ENCODE measurements around the gene PCDHB5.
"Not testable (repeated sequence)": the region's sequence is repeated elsewhere in the genome, so short reads cannot be mapped to it uniquely, and the experiment has no call there.

DNA sequence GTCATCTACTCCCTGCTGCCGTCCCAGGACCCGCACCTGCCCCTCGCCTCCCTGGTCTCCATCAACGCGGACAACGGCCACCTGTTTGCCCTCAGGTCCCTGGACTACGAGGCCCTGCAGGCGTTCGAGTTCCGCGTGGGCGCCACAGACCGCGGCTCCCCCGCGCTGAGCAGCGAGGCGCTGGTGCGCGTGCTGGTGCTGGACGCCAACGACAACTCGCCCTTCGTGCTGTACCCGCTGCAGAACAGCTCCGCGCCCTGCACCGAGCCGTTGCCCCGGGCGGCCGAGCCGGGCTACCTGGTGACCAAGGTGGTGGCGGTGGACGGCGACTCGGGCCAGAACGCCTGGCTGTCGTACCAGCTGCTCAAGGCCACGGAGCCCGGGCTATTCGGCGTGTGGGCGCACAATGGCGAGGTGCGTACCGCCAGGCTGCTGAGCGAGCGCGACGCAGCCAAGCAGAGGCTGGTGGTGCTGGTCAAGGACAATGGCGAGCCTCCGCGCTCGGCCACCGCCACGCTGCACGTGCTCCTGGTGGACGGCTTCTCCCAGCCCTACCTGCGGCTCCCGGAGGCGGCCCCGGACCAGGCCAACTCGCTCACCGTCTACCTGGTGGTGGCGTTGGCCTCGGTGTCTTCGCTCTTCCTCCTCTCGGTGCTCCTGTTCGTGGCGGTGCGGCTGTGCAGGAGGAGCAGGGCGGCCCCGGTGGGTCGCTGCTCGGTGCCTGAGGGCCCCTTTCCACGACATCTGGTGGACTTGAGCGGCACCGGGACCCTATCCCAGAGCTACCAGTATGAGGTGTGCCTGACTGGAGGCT, 39.5 kb downstream of the PCDHB5 start:
- TF ChIP-seq, protein P1, sequence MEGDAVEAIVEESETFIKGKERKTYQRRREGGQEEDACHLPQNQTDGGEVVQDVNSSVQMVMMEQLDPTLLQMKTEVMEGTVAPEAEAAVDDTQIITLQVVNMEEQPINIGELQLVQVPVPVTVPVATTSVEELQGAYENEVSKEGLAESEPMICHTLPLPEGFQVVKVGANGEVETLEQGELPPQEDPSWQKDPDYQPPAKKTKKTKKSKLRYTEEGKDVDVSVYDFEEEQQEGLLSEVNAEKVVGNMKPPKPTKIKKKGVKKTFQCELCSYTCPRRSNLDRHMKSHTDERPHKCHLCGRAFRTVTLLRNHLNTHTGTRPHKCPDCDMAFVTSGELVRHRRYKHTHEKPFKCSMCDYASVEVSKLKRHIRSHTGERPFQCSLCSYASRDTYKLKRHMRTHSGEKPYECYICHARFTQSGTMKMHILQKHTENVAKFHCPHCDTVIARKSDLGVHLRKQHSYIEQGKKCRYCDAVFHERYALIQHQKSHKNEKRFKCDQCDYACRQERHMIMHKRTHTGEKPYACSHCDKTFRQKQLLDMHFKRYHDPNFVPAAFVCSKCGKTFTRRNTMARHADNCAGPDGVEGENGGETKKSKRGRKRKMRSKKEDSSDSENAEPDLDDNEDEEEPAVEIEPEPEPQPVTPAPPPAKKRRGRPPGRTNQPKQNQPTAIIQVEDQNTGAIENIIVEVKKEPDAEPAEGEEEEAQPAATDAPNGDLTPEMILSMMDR (IDR thresholded peaks at IDR 0.05; ENCODE audit: low read length) = not testable (repeated sequence)
- not testable (repeated sequence) for TF ChIP-seq EZH2 (optimal IDR thresholded peaks at IDR 0.05; ENCODE audit: low read depth, low read length)
